ENCODE results near the gene LIPI. TPM values are rescaled to one million over a fixed set of nuclear protein-coding genes. Genes with fewer than 3 reads are reported as not detected.
"Not testable (repeated sequence)": the region's sequence is repeated elsewhere in the genome, so short reads cannot be mapped to it uniquely, and the experiment has no call there.

LIPI gene
- total and polyA plus RNA-seq, 2 donors from 2014 or later: not detected

DNA sequence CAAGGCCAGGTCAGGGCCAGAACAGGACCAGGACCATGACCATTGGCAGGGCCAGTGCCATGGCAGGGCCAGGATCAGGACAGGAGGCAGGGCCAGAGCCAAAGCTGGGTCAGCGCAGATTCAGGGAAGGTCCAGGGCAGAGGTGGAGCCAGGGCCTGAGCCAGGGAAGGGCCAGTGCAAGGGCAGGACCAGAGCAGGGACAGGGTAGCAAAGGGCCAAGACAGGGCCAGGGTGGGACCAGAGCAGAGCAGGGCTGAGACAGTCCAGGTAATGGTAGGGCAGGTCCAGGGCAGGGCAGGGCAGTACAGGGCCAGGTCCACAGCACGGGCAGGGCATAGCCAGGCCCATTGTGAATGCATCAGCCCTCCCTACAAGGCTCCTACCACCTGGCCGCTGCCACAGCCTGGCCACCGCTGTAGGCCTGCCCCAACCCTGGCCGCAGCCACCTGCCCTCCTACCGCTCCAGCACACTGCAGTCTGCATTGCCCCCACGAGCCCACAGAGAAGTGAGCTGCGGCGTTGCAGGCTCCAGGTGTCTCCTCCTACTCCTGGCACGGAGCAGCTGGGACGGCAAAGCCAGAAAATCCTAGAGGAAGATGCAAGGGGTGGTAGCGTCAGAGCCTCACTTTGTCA lies 151.6 kb downstream of the LIPI start:
- H3K27ac ChIP-seq (ENCODE audit: low read depth in 2 of 2, low read length in 2 of 2); intact Hi-C loops (cut with DNase I): not testable (repeated sequence)
- DNase-seq: peak in 1 of 5 donors; percentile 64

More for the DNA sequence above, 151.6 kb downstream of the LIPI start:
- not testable (repeated sequence) for H3K4me3 ChIP-seq (ENCODE audit: low read length in 3 of 3); H3K36me3 ChIP-seq (ENCODE audit: control insufficient read depth in 2 of 3, insufficient read depth in 3 of 3, low read length in 3 of 3); H3K4me1 ChIP-seq (ENCODE audit: control insufficient read depth in 2 of 3, insufficient read depth in 2 of 3, low read depth in 1 of 3, low read length in 3 of 3); H3K9ac ChIP-seq (ENCODE audit: low read length in 3 of 3); FAIRE-seq; H3K9me3 ChIP-seq (ENCODE audit: control insufficient read depth in 2 of 3, insufficient read depth in 1 of 3, low read length in 3 of 3); H3K27me3 ChIP-seq (ENCODE audit: control insufficient read depth, insufficient read depth, low read length)

Other genes starting within 250 kb of the LIPI start
- 3.3 TPM for gene RBM11, start 5.2 kb upstream of the LIPI start, total RNA-seq
- gene RBM11, start 5.2 kb upstream of the LIPI start, polyA plus RNA-seq (ENCODE audit: insufficient read depth, low read depth, low replicate concordance): 6.9 TPM
- 30.8 TPM for gene HSPA13, start 172.2 kb upstream of the LIPI start, total RNA-seq
- 7.9 TPM for gene HSPA13, start 172.2 kb upstream of the LIPI start, polyA plus RNA-seq (ENCODE audit: insufficient read depth, low read depth, low replicate concordance)

All from kidney (tissue), 11 donors.